Measurements from ENCODE around the gene CARS1. TPM values are rescaled to one million over a fixed set of nuclear protein-coding genes. Genes with fewer than 3 reads are reported as not detected.

Gene CARS1
- total and polyA plus RNA-seq, 2 experiments from 2014 or later, result 72.9 to 95.9 TPM

DNA sequence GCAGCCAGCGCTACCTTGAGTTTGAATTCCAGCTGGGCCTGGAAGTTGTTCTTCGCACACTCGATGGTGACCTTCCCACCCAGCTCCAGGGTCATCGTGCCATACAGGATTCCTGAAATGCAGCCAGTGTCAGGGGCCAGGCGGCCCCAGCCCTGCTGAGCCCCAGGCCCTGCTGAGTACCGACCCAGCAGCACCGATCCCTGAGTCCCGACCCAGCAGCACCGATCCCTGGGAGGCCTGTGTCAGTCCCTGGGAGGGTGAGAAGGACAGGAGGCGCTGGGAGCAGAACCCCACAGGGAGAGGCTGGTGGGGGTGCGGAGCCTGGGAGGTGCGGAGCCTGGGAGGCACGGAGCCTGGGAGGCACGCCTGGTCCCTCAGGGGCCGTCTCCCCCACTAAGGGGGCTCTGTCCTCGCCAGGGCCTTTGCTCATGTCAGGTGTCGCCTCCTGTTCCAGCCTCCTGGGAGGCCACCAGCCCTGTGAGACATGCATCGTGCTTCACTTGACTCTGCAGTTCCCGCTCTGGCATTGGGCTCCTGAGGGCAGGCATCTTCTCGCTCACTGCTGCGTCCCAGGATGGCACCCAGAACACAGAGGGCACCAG lies 37.1 kb upstream of the CARS1 start:
- no peaks in the 10 kb centered on the region for H3F3A ChIP-seq (replicated peaks; ENCODE audit: low read depth)
- Mint-ChIP-seq H3K27me3 (ENCODE audit: insufficient read depth, low read depth, poor library complexity) (peaks cover 8% of the 10 kb centered on the region), H3K9me3 (peaks cover 8% of the 10 kb centered on the region), H3K36me3 (ENCODE audit: low read depth) (peaks cover 4% of the 10 kb centered on the region; the same call in 1 of the 3 replicates), H3K4me3 (no peak overlapping the region), H3K27ac (no peak overlapping the region), H3K4me1 (peaks cover 17% of the 10 kb centered on the region; the same call in 2 of the 3 replicates)
- H2AFZ ChIP-seq, result no peak overlapping the region
- no peak overlapping the region for H3K4me2 ChIP-seq
- no peaks in the 10 kb centered on the region for H3K36me3 ChIP-seq (ENCODE audit: insufficient read depth)
- H3K27ac ChIP-seq (ENCODE audit: low read depth), result no peak overlapping the region
- H3K27me3 ChIP-seq (ENCODE audit: insufficient read depth), result no peaks in the 10 kb centered on the region
- H3K4me3 ChIP-seq, result no peak overlapping the region
- TF ChIP-seq EZH2 (IDR thresholded peaks at IDR 0.05; ENCODE audit: low read depth, unreplicated experiment) (no peak), STAT1 (IDR thresholded peaks at IDR 0.05; ENCODE audit: unreplicated experiment) (no peak)
- TF ChIP-seq, protein P1, sequence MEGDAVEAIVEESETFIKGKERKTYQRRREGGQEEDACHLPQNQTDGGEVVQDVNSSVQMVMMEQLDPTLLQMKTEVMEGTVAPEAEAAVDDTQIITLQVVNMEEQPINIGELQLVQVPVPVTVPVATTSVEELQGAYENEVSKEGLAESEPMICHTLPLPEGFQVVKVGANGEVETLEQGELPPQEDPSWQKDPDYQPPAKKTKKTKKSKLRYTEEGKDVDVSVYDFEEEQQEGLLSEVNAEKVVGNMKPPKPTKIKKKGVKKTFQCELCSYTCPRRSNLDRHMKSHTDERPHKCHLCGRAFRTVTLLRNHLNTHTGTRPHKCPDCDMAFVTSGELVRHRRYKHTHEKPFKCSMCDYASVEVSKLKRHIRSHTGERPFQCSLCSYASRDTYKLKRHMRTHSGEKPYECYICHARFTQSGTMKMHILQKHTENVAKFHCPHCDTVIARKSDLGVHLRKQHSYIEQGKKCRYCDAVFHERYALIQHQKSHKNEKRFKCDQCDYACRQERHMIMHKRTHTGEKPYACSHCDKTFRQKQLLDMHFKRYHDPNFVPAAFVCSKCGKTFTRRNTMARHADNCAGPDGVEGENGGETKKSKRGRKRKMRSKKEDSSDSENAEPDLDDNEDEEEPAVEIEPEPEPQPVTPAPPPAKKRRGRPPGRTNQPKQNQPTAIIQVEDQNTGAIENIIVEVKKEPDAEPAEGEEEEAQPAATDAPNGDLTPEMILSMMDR (conservative IDR thresholded peaks at IDR 0.05; ENCODE audit: low read depth in 2 of 2), result no peak
- no peaks in the 10 kb centered on the region for H3K9me2 ChIP-seq (ENCODE audit: insufficient read depth)
- no peaks in the 10 kb centered on the region for H3K79me2 ChIP-seq (replicated peaks; ENCODE audit: insufficient read depth)
- ATAC-seq (no peak), DNase-seq (ENCODE audit: low spot score) (no peak)
- H4K20me1 ChIP-seq (replicated peaks; ENCODE audit: insufficient read depth), result no peaks in the 10 kb centered on the region
- H3K4me1 ChIP-seq (ENCODE audit: insufficient read depth), result peaks cover 3% of the 10 kb centered on the region; the same call in 1 of the 2 replicates

GRCh38 chr11:3093281-3094191 lies 36.3 kb upstream of the CARS1 start:
- no peaks in the 10 kb centered on the region for H3K36me3 ChIP-seq (ENCODE audit: insufficient read depth)
- peaks cover 8% of the 10 kb centered on the region for H3K27me3 Mint-ChIP-seq (ENCODE audit: insufficient read depth, low read depth, poor library complexity)
- no peak overlapping the region for H3K4me3 Mint-ChIP-seq
- peak; percentile 35 for ATAC-seq
- H3K4me1 ChIP-seq (ENCODE audit: insufficient read depth), result peaks cover 3% of the 10 kb centered on the region; the same call in 1 of the 2 replicates
- no peaks in the 10 kb centered on the region for H4K20me1 ChIP-seq (replicated peaks; ENCODE audit: insufficient read depth)
- H2AFZ ChIP-seq, result no peak overlapping the region
- H3K27me3 ChIP-seq (ENCODE audit: insufficient read depth), result no peaks in the 10 kb centered on the region
- no peaks in the 10 kb centered on the region for H3K9me2 ChIP-seq (ENCODE audit: insufficient read depth)
- no peak overlapping the region for H3K27ac ChIP-seq (ENCODE audit: low read depth)
- H3K79me2 ChIP-seq (replicated peaks; ENCODE audit: insufficient read depth), result no peaks in the 10 kb centered on the region
- H3K4me3 ChIP-seq, result no peak overlapping the region
- H3K4me2 ChIP-seq, result no peak overlapping the region
- H3K4me1 Mint-ChIP-seq, result peaks cover 17% of the 10 kb centered on the region; the same call in 2 of the 3 replicates
- peak; percentile 67 for DNase-seq (ENCODE audit: low spot score)
- H3K27ac Mint-ChIP-seq, result no peak overlapping the region
- H3K9me3 Mint-ChIP-seq, result peaks cover 8% of the 10 kb centered on the region
- no peaks in the 10 kb centered on the region for H3F3A ChIP-seq (replicated peaks; ENCODE audit: low read depth)
- peaks cover 4% of the 10 kb centered on the region; the same call in 1 of the 3 replicates for H3K36me3 Mint-ChIP-seq (ENCODE audit: low read depth)
- TF ChIP-seq ZNF114 (CRISPR knock-in tag; IDR thresholded peaks at IDR 0.05), result no peak
- TF ChIP-seq, protein P1 (conservative IDR thresholded peaks at IDR 0.05; ENCODE audit: low read depth in 2 of 2), result no peak
- no peak for TF ChIP-seq CREB1 (CRISPR knock-in tag; IDR thresholded peaks at IDR 0.05; ENCODE audit: low read depth)
- no peak for TF ChIP-seq ZNF331 (CRISPR knock-in tag; IDR thresholded peaks at IDR 0.05; ENCODE audit: low read depth)
- no peak for TF ChIP-seq POLR2AphosphoS5 (IDR thresholded peaks at IDR 0.05; ENCODE audit: low read depth)

Data from GM23338 (cell line).